HG03280 (cell line): ENCODE results near the gene NAA16.
"Not testable (repeated sequence)": the region's sequence is repeated elsewhere in the genome, so short reads cannot be mapped to it uniquely, and the experiment has no call there.

Experiments
- ATAC-seq: cut with Tn5 transposase; IDR thresholded peaks from one replicate; pipeline ENCODE4 v1.9.1; 2021; ENCODE audit warnings: mild to moderate bottlenecking, moderate library complexity; ENCODE audit not compliant: unreplicated experiment

NAA16 gene

GRCh38 chr13:41403983-41404382, 92.9 kb downstream of the NAA16 start:
- no peak for ATAC-seq

GRCh38 chr13:41405367-41405766, 94.3 kb downstream of the NAA16 start:
- ATAC-seq = no peak

- ATAC-seq = no peak
These were observed 96.3 kb downstream of the NAA16 start for GRCh38 chr13:41407380-41407779.

GRCh38 chr13:41408121-41408520, 97.1 kb downstream of the NAA16 start:
- ATAC-seq = no peak

GRCh38 chr13:41408746-41409145, 97.7 kb downstream of the NAA16 start:
- no peak for ATAC-seq

- no peak for ATAC-seq
These were observed 98.5 kb downstream of the NAA16 start for GRCh38 chr13:41409611-41410010.

GRCh38 chr13:41411060-41411459, 100.0 kb downstream of the NAA16 start:
- ATAC-seq = no peak

- ATAC-seq = no peak
These were observed 100.5 kb downstream of the NAA16 start for GRCh38 chr13:41411522-41411921.

GRCh38 chr13:41413872-41414271, 102.8 kb downstream of the NAA16 start:
- no peak for ATAC-seq

- no peak for ATAC-seq
These were observed 105.2 kb downstream of the NAA16 start for GRCh38 chr13:41416276-41416675.

- ATAC-seq = no peak
These were observed 107.0 kb downstream of the NAA16 start for GRCh38 chr13:41418027-41418426.

- ATAC-seq = no peak
These were observed 107.7 kb downstream of the NAA16 start for GRCh38 chr13:41418731-41419130.

- no peak for ATAC-seq
These were observed 108.1 kb downstream of the NAA16 start for GRCh38 chr13:41419206-41419605.

GRCh38 chr13:41420146-41420545, 109.1 kb downstream of the NAA16 start:
- no peak for ATAC-seq

GRCh38 chr13:41421330-41421729, 110.3 kb downstream of the NAA16 start:
- ATAC-seq = not testable (repeated sequence)

GRCh38 chr13:41421983-41422382, 110.9 kb downstream of the NAA16 start:
- not testable (repeated sequence) for ATAC-seq

- ATAC-seq = not testable (repeated sequence)
These were observed 112.2 kb downstream of the NAA16 start for GRCh38 chr13:41423259-41423658.

- not testable (repeated sequence) for ATAC-seq
These were observed 113.6 kb downstream of the NAA16 start for GRCh38 chr13:41424675-41425074.

- ATAC-seq = no peak
These were observed 115.0 kb downstream of the NAA16 start for GRCh38 chr13:41426047-41426446.
